Stimulated activated CD8-positive, alpha-beta memory T cell treated with anti-CD3 and anti-CD28 coated beads, Interleukin-12 subunit alpha, Interleukin-12 subunit beta, amount 100 ng/mL, for 24 hours (primary cell): ENCODE results near the gene PARP15.
"Not testable (repeated sequence)": the region's sequence is repeated elsewhere in the genome, so short reads cannot be mapped to it uniquely, and the experiment has no call there.

ENCODE experiments used
- DNase-seq: peaks from one replicate; pipeline ENCODE4 v3.0.0-alpha.2; 2020; ENCODE audit errors: extremely low read depth

The PARP15 gene

GRCh38 chr3:122577409-122578031 is at the start of gene PARP15:
Gene PARP15 (plus strand): TSS chr3:122577650. CDS start chr3:122577668, 18 bp downstream.
- DNase-seq = no peak

- DNase-seq = no peak
These were observed 47.3 kb upstream of the PARP15 start for GRCh38 chr3:122530164-122530563.

DNA sequence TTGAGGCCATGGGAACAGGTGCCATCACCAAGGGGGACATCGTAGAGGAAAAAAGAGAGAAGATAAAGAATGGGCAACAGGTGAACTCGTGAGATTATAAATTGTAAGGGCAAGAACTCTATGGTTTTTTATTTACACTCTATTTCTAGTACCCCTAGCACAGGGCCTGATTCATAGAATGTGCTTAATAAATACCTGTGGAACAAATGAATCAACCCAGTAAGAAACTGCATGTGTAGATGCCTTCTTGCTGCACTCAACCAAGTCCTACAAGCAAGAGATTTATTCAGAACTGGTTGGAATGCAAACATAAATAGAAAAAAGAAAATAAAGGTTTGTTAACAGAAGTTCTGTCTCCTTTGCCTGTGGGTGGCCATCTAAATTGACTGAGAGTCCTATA is 44.0 kb upstream of the PARP15 start:
- no peak for DNase-seq

GRCh38 chr3:122533931-122534334 is 43.5 kb upstream of the PARP15 start:
- DNase-seq = no peak

DNA sequence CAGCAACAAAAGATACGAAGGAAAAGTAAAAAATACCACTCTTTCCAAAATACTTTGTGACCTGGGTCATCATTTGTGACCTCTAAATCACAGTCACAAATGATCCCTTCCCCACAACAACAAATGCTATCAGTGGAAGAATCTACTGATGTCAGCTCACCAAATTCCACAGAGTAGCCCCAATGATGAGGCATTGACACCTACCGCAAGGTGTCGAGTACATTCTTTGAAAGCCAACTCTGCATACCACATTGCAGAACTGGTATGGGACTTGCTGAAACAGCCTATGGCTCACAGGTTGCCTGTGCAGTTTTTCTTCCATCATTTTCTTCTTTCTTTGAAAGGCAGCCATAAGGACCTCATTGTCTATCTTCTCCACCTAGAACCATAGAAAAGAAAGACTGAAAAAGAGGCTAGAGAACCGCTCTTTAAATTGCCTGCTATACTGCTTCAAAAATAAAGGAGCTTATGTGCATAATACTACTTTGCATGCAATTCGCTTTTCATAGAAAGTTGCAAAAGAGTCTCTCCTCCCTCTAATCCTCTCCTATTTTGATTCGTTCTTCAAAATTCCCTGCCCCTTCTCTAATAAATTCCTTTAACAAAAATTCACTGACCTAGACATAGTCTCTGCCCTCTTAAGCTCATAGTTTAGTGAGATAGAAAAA is 41.4 kb upstream of the PARP15 start:
- DNase-seq = no peak

DNA sequence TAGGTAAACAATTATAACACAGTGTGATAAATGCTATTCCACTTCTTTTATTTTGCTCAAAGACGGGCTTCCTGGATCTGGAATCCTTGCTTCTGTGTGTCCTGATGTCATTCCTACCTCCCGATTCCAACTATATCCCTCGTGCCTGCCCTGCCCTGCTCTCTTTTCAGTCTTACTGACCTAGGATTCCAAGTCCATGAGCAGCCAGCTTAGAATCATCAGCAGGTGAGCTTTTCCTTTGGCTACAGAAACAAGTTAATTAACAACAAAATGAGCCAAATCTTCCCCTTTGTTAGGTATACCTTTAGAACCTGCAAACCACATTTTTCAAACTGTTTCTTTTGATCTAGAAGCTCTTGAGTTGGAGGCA is 40.8 kb upstream of the PARP15 start:
- no peak for DNase-seq

DNA sequence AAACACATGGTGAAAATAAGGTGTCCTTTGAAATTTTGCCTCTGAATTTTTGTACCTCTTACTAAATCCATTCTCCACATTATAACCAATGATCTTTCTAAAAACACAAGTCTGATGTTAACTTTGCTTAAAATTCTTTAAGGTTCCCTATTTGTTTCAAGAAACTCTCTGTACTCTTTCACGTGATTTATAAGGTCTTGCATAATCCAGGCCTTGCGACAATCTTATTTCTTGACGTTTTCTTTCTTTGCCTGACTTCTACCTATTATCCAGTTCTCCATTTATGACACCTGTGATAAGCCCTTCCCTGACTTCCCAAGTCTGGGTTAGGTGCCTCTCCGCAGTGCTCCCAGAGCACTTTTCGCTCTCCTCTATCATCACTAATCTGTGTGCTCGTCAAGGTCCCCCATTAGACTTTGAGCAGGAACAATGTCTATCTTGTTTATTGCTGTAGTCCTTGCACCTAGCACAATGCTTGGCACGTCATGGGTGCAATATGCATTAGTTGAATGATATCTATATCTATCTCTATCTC is 38.4 kb upstream of the PARP15 start:
- DNase-seq = no peak

DNA sequence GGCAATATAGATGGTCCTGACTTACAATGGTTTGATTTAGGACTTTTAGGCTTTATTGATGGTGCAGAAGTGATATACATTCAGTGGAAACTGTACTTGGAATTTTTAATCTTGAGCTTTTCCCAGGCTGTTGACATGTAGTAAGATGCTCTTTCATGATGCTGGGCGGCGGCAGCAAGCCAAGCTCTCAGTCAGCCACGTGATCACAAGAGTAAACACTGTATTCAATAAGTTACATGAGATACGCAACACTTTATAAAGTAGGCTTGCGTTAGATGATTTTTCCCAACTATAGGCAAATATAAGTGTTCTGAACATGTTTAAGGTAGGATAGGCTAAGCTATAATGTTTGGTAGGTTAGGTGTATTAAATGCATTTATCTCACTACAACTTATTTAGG is 31.3 kb upstream of the PARP15 start:
- no peak for DNase-seq

GRCh38 chr3:122548076-122548475 is 29.4 kb upstream of the PARP15 start:
- DNase-seq = no peak

GRCh38 chr3:122548619-122549018 is 28.8 kb upstream of the PARP15 start:
- no peak for DNase-seq

DNA sequence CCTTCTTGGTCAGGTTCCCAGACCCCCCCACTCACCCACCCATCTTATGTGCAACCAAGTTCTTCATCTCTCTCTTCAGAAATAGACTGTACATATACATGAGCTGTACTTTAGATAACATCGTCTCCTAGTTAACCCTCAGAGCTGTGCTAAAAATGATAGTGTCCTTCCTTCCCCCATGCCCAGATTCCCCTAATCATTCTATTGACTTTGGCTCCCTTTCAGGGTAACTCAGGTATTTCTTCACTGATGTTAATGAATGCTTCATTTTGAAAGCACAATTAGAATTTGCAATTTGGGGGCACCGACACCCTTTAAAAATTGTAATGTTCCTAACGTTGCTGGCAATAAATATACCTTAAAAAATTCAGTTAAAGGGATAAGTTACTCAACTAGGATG is 24.3 kb upstream of the PARP15 start:
- no peak for DNase-seq

DNA sequence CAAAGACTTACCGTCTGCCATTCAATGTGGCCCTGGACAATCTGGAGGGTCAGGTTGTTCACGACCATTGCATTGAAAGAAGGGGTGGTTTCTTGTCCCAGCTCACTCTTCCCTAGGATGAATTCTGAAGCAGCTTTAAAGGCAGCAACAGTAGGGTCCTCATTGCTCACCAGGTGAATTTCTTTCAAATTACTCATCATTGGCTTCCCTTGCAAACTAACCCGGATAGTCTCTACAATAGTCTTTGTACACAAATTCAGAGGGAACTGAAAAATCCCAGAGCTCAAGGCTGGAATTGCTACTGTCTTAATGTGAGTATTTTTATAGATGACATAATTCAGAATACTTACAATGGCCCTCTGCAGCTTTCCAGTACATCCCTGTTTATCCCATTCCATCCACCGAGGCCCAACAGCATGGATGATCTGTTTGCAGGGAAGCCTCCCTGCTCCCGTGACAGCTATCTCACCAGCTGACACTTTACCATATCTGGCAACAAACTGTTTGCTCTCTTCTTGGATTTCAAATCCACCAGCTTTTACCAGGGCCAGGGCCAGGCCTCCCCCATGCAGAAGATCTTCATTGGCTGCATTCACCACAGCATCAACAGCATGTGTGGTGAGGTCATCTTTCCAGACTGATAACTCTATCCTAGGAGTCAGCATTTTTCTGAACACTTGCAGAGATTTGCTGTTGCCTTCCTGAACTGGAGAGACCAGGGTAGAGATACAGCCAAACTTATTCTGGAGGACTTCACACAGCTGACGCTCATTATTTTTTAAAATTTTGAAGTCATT is 22.0 kb upstream of the PARP15 start:
- no peak for DNase-seq

GRCh38 chr3:122557356-122557755 is 20.1 kb upstream of the PARP15 start:
- DNase-seq = no peak

DNA sequence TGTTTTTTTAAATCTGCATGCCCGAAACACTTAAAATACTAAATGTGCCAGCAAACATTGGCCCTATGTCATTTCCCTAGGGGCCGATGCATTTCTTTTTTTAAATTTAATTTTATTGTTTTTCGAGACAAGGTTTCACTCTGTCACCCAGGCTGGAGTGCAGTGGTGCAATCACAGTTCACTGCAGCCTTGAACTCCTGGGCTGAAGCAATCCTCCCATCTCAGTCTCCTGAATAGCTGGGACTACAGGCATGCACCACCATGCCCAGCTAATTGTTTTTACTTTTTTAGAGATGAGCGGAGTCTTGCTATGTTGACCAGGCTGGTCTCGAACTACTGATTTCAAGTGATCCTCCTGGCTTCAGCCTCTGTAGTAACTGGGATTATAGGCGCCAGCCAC is 18.8 kb upstream of the PARP15 start:
- no peak for DNase-seq

- DNase-seq = no peak
These were observed 17.5 kb upstream of the PARP15 start for GRCh38 chr3:122559906-122560305.

DNA sequence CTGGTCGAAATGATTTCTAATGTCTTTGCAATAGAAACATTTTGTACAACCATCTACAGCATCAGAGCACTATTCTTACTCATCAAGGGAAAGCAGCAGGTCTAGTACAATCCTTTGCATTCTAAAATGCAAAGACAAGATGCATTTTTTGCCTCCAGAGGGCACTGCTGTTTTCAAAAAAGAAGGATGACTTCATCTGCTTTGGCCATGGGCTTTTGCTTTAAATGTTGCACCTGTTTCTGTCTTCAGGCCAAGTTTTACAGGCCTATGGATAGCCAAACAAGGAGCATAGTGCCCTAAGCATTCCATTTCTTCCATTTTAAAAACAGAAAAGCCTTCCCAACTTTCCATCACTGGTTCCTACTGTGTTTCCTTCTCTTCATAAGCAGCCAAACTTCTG is 16.8 kb upstream of the PARP15 start:
- no peak for DNase-seq

DNA sequence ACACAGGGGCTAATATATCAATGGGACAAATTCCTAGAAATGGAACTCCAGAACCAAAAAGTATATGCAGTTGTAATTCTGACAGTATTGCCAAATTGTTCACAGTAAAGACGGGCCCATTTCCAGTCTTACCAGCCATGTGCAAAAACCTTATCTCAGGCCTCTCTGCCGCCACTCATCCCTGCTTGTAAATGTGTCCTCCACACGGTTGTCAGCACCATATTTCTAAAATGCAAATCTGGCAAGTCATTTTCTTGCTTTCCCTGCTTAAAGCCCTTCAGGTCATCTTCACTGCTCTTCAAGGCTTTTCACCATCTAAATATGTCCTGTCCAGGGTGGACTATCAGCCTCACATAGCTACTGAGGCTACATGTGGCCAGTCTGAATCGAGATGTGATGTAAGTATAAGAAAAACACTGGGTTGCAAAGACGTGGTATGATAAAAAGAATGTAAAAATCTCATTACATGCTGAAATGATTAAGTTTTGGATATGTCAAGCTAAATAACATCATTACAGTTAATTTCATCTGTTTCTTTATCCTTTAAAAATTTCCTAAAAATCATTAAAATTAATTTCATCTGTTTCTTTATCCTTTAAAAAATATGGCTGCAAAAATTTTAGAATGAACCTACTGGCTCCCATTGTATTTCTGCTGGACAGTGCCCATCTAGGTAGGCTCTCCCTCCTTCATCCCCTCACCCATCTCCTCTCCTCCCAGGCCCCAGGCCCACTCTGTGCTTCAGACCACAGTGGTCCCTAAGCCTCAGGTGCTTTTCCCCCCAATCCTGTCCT is 14.3 kb upstream of the PARP15 start:
- DNase-seq = no peak

DNA sequence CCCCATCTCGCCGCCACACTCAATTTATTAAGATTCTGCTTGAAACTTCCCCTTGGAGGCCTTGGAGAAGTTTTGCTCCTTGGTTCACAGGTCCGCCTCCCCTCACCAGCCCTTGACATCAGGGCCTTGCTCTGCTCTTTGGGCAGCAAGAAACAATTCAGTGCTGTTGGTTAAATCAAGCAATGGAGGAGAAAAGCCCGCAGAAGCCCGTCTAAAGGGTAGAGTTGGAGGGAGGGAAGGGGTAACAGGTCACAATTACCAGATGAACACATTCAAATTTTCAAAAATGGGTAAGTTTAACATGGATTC is 13.8 kb upstream of the PARP15 start:
- no peak for DNase-seq

GRCh38 chr3:122564155-122564912 is 13.1 kb upstream of the PARP15 start, which contains the start of the genes DTX3L and PARP9:
Gene DTX3L (plus strand): TSS chr3:122564338. CDS start chr3:122564427, 89 bp downstream.
Gene PARP9 (minus strand): TSS chr3:122564300. CDS start chr3:122559620, 4,680 bp downstream.
- no peak for DNase-seq

DNA sequence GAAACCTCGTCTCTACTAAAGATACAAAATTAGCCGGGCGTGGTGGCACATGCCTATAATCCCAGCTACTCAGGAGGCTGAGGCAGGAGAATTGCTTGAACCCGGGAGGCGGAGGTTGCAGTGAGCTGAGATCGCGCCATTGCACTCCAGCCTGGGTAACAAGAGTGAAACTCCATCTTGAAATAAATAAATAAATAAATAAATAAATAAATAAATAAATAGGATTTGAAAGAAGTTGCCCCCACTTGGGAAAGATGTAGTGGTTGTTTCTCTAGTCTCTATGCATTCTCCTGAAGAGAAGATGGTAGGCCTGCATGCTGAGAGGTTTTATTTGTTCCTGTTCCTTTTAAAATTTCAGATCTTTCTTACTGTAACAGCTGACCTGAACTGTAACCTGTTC is 9.3 kb upstream of the PARP15 start:
- DNase-seq = not testable (repeated sequence)

DNA sequence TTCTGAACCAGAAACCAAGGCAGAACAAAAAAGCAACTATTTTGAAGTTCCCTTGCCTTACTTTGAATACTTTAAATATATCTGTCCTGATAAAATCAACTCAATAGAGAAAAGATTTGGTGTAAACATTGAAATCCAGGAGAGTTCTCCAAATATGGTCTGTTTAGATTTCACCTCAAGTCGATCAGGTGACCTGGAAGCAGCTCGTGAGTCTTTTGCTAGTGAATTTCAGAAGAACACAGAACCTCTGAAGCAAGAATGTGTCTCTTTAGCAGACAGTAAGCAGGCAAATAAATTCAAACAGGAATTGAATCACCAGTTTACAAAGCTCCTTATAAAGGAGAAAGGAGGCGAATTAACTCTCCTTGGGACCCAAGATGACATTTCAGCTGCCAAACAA is 8.7 kb upstream of the PARP15 start:
- no peak for DNase-seq
